GM12872 (cell line): Measurements from ENCODE around the gene EPB41L5.

Experiments used
- TF ChIP-seq, protein P1 (sequence below): IDR thresholded peaks from 3 replicates; pipeline ENCODE4 v1.5.1; 2011; ENCODE audit warnings: low read depth, mild to moderate bottlenecking, low read length, moderate library complexity; ENCODE audit not compliant: insufficient read depth

The EPB41L5 gene

DNA sequence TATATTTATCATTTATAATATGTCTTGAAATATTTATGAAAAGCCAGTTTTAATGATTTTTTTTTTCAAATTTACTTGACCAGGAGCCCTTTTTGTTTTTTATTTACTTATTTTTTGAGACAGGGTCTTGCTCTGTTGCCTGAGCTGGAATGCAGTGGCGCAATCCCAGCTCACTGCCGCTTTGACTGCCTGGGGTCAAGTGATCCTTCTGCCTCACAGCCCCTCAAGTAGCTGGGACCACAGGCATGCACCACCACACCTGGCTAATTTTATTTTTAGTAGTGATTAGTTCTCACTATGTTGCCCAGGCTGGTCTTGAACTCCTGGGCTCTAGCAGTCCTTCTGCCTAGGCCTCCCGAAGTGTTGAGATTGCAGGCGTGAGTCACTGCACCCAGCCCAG, 5.7 kb downstream of the EPB41L5 start:
- TF ChIP-seq, protein P1, sequence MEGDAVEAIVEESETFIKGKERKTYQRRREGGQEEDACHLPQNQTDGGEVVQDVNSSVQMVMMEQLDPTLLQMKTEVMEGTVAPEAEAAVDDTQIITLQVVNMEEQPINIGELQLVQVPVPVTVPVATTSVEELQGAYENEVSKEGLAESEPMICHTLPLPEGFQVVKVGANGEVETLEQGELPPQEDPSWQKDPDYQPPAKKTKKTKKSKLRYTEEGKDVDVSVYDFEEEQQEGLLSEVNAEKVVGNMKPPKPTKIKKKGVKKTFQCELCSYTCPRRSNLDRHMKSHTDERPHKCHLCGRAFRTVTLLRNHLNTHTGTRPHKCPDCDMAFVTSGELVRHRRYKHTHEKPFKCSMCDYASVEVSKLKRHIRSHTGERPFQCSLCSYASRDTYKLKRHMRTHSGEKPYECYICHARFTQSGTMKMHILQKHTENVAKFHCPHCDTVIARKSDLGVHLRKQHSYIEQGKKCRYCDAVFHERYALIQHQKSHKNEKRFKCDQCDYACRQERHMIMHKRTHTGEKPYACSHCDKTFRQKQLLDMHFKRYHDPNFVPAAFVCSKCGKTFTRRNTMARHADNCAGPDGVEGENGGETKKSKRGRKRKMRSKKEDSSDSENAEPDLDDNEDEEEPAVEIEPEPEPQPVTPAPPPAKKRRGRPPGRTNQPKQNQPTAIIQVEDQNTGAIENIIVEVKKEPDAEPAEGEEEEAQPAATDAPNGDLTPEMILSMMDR, result no peak

DNA sequence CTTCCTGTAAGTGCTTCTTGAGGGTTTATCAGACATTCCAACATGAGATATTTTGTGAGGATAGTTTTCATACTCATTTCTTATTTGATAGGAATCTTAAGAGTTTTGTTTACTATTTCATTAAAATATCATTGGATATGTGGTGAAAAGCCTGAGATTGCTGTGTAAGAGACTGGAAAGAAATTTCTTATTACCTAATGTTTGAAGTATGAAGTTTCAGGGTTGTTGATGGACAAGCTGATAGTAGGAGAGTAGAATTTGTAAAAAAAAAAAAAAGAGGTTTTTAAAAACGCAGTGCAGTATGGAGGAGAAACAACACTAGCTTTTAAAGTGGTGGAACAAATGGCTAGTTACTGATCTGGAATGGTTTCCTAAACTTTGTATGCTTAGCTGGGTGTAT, 7.7 kb downstream of the EPB41L5 start:
- TF ChIP-seq, protein P1, result no peak

DNA sequence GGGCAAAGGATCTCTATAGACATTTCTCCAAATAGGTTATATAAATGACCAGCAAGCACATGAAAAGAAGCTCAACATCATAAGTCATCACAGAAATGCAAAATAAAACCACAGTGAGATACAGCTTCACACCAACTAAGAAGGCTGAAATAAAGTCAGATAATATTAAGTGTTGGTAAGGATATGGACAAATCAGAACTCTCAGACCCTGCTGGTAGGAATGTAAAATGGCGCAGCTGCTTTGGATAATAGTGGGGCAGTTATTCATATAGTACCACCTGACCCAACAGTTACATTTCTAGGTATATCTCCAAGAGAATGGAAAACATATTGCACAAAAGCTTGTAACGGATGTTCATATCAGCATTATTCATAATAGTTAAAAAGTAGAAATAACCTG, 14.0 kb downstream of the EPB41L5 start:
- TF ChIP-seq, protein P1, result no peak

DNA sequence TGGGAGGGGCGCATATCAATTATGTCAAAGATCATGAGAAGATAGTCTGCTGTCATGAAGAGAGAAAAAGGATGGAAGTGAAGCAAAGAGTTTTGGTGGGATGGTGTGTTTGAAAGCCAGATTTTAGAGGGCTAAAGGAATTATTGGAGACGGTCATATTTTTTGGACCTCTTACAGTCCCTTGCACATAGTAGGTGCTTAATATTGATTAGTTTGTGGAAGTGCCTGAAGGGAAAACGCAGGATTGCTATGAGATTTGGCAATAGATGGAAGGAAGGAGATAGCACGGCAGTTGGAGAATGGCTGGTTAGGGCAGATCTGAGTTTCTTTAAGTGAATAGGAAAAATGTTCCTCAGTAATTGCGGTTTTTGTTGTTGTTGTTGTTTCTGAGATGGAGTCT, 15.9 kb downstream of the EPB41L5 start:
- TF ChIP-seq, protein P1, result no peak

DNA sequence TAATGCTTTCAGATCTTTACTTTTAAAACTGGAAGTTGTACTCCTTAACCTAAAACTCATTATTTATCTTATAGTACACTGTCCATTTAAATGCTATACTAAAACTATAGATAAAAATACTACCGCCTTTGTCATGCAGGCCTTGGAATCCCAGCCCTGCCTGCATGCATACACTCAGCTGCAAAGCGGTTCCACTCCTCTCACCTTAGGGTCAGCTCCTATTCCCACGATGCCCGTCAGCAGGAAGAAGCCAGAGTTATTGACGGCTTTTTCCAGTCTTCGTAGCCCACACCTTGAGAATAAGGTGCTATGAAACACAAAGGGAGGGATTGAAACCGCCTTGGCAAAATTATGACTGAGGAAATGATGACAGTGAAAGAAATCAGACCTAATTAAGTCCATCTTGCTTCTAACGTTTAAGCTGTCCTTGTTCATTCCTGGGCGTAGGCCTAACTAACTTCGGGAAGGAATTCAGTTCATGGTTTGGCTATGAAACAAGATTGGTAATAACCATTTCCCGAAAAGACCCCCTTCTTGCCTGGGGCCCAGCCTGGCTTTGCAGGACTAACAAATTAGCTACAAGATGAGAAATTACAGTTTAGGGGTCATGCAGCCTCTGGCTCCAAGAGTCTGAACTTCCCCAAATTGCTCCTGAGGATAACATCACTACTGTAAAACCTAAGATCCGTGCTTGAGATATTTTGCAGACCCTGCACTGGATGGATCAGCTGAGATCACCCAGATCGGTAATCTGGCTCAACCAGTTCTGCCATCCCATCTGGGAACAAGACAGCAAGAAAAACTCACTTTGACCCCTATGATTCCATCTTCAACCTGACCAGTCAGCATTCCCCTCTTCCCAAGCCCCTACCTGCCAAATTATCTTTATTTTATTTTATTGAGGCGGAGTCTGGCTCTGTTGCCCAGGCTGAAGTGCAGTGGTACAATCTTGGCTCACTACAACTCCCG, 17.1 kb downstream of the EPB41L5 start:
- TF ChIP-seq, protein P1, result no peak

DNA sequence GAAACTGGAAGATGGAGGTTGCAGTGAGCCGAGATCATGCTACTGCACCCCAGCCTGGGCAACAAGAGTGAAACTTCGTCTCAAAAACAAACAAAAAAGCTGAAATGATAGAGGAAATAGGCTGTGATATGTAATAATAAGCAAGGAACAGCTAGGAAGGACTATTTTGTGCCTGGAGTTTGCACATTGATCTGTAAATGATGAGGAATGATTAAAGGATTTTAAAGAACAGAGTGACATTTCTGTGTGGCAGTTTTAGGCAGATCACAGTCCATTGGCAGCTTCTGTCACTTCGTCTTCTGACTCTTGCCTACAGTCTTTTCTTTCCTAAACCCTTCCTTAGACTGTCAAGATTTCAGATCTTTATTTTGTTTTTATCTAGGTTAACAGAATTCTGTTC, 19.4 kb downstream of the EPB41L5 start:
- TF ChIP-seq, protein P1, result no peak

DNA sequence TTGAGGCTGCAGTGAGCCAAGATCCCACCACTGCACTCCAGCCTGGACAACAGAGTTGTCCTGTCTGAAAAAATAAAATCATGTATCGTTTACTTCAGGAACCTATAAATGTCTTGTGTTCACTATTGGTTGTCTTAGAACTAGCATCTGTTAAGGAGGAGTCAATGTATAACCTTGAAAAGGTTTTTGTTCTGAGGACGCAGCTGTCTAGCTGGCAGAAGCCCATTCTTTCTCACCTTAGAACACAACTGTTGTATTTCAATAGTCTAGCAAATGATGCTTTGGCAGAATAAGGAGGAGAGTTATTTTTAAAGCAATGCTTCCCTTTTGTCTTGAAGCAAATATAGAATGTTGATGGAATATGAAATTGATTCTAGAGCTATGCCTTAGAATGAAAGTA, 21.1 kb downstream of the EPB41L5 start:
- TF ChIP-seq, protein P1, result no peak
